GM23338 (cell line): ENCODE data around the gene THADA. TPM values are rescaled to one million over a fixed set of nuclear protein-coding genes. Genes with fewer than 3 reads are reported as not detected.

Source experiments
- ATAC-seq: fragments of 200-7000 bp; cut with Tn5 transposase; 3 replicates; pipeline ENCODE4 v1.9.1; 2020
- DNase-seq: peaks from one replicate; pipeline ENCODE4 v3.0.0-alpha.2; 2015; ENCODE audit warnings: low spot score
- H2AFZ ChIP-seq: fragments of 200-600 bp; sonication (generic); 2 replicates; pipeline ENCODE4 v1.8.0; 2016; ENCODE audit warnings: antibody characterized with exemption, mild to moderate bottlenecking, moderate library complexity
- H3F3A ChIP-seq: fragments of 200-600 bp; sonication (generic); replicated peaks from 2 replicates; pipeline ENCODE4 v1.8.0; 2017; ENCODE audit warnings: antibody characterized with exemption, mixed run types, low read depth
- H3K27ac ChIP-seq: fragments of 200-600 bp; sonication (generic); 2 replicates; pipeline ENCODE4 v1.6.1; 2016; ENCODE audit warnings: low read depth
- H3K27me3 ChIP-seq: fragments of 200-600 bp; sonication (generic); 2 replicates; pipeline ENCODE4 v1.8.0; 2016; ENCODE audit warnings: mild to moderate bottlenecking, mixed run types, moderate library complexity; ENCODE audit not compliant: insufficient read depth
- H3K36me3 ChIP-seq: fragments of 200-600 bp; sonication (generic); 2 replicates; pipeline ENCODE4 v1.8.0; 2016; ENCODE audit warnings: mild to moderate bottlenecking; ENCODE audit not compliant: insufficient read depth
- H3K4me1 ChIP-seq: fragments of 200-600 bp; sonication (generic); 2 replicates; pipeline ENCODE4 v1.8.0; 2016; ENCODE audit warnings: mild to moderate bottlenecking, moderate library complexity; ENCODE audit not compliant: insufficient read depth
- H3K4me2 ChIP-seq: fragments of 200-600 bp; sonication (generic); 2 replicates; pipeline ENCODE4 v1.7.1; 2017; ENCODE audit warnings: mixed run types
- H3K4me3 ChIP-seq: fragments of 200-600 bp; sonication (generic); 2 replicates; pipeline ENCODE4 v1.6.1; 2016; ENCODE audit warnings: mixed run types
- H3K79me2 ChIP-seq: fragments of 200-600 bp; sonication (generic); replicated peaks from 2 replicates; pipeline ENCODE4 v1.8.0; 2017; ENCODE audit warnings: mild to moderate bottlenecking; ENCODE audit not compliant: insufficient read depth
- H3K9me2 ChIP-seq: fragments of 200-600 bp; sonication (generic); 2 replicates; pipeline ENCODE4 v1.8.0; 2017; ENCODE audit not compliant: insufficient read depth
- H4K20me1 ChIP-seq: fragments of 200-600 bp; sonication (generic); replicated peaks from 2 replicates; pipeline ENCODE4 v1.8.0; 2017; ENCODE audit warnings: mild to moderate bottlenecking; ENCODE audit not compliant: insufficient read depth
- H3K27ac Mint-ChIP-seq: 2 replicates; pipeline ENCODE4 v1.8.0; 2020; ENCODE audit warnings: inconsistent platforms, mild to moderate bottlenecking, moderate library complexity, mixed read lengths
- H3K27me3 Mint-ChIP-seq: 3 replicates; pipeline ENCODE4 v1.8.0; 2022; ENCODE audit warnings: low read depth, mild to moderate bottlenecking, moderate library complexity, mixed read lengths, inconsistent platforms; ENCODE audit not compliant: insufficient read depth, poor library complexity
- H3K36me3 Mint-ChIP-seq: 3 replicates; pipeline ENCODE4 v1.8.0; 2021; ENCODE audit warnings: low read depth, mild to moderate bottlenecking, inconsistent platforms, moderate library complexity, mixed read lengths
- H3K4me1 Mint-ChIP-seq: 3 replicates; pipeline ENCODE4 v1.8.0; 2020; ENCODE audit warnings: mild to moderate bottlenecking, inconsistent platforms, mixed read lengths
- H3K4me3 Mint-ChIP-seq: 3 replicates; pipeline ENCODE4 v1.8.0; 2021; ENCODE audit warnings: moderate library complexity, mild to moderate bottlenecking, inconsistent platforms, mixed read lengths
- H3K9me3 Mint-ChIP-seq: 3 replicates; pipeline ENCODE4 v1.8.0; 2020; ENCODE audit warnings: moderate library complexity, mild to moderate bottlenecking, inconsistent platforms, mixed read lengths
- CREB1 ChIP-seq: fragments of 250-450 bp; sonication (Bioruptor Pico); IDR thresholded peaks from 2 replicates; pipeline ENCODE4 v1.5.0; 2020; ENCODE audit warnings: low read depth, mild to moderate bottlenecking, moderate library complexity
- CTCF ChIP-seq, 2 experiments: fragments of 200-600 bp in 1 of 2; sonication (generic) in 1 of 2; conservative IDR thresholded peaks; 2 replicates each; pipeline versions ENCODE4 v1.5.1 to v1.6.1; 2016 to 2017; ENCODE audit warnings: antibody characterized with exemption in 2 of 2, low read depth in 2 of 2, mild to moderate bottlenecking in 2 of 2, moderate library complexity in 1 of 2
- ETS1 ChIP-seq: IDR thresholded peaks from 2 replicates; pipeline ENCODE4 v1.6.1; 2016; ENCODE audit warnings: antibody characterized with exemption
- EZH2 ChIP-seq: fragments of 200-600 bp; sonication (generic); IDR thresholded peaks from one replicate; pipeline ENCODE4 v1.8.0; 2017; ENCODE audit warnings: antibody characterized with exemption, mild to moderate bottlenecking, low read depth; ENCODE audit not compliant: unreplicated experiment
- EZH2phosphoT487 ChIP-seq: fragments of 200-600 bp; sonication (generic); IDR thresholded peaks from one replicate; pipeline ENCODE4 v1.8.1; 2018; ENCODE audit warnings: antibody characterized with exemption; ENCODE audit not compliant: unreplicated experiment
- JUNB ChIP-seq: IDR thresholded peaks from one replicate; pipeline ENCODE4 v1.6.1; 2016; ENCODE audit warnings: antibody characterized with exemption; ENCODE audit not compliant: unreplicated experiment
- NANOG ChIP-seq: IDR thresholded peaks from 2 replicates; pipeline ENCODE4 v1.6.1; 2016; ENCODE audit warnings: antibody characterized with exemption, borderline replicate concordance
- POLR2AphosphoS5 ChIP-seq: IDR thresholded peaks from 2 replicates; pipeline ENCODE4 v1.6.1; 2016; ENCODE audit warnings: antibody characterized with exemption, low read depth
- REST ChIP-seq: IDR thresholded peaks from one replicate; pipeline ENCODE4 v1.6.1; 2018; ENCODE audit warnings: antibody characterized with exemption; ENCODE audit not compliant: unreplicated experiment
- ZNF331 ChIP-seq: fragments of 250-450 bp; sonication (Bioruptor Pico); IDR thresholded peaks from 2 replicates; pipeline ENCODE4 v1.5.0; 2020; ENCODE audit warnings: low read depth, mild to moderate bottlenecking, moderate library complexity
- ZNF462 ChIP-seq: fragments of 250-450 bp; sonication (Bioruptor Pico); IDR thresholded peaks from 2 replicates; pipeline ENCODE4 v1.5.0; 2020; ENCODE audit warnings: mild to moderate bottlenecking, moderate library complexity
- polyA plus RNA-seq: library from polyadenylated mRNA; unstranded; fragments of >200 nt; fragmentation: Nextera tagmentation; extraction: Ambion mirVana; gene quantifications from 2 replicates; pipeline ENCODE4 v1.2.1, GENCODE V29; 2016
- total RNA-seq: library from RNA; depleted of rRNA; stranded (reverse); fragments of >200 nt; shearing (Covaris generic); gene quantifications from 2 replicates; pipeline ENCODE4 v1.2.3, GENCODE V29; 2014

The THADA gene
- total and polyA plus RNA-seq, 2 experiments from 2014 or later: 17.0 to 30.7 TPM

- H3K4me3 Mint-ChIP-seq: no peak overlapping the region
- no peak for ATAC-seq
- H2AFZ ChIP-seq: no peak overlapping the region
These were observed 57.7 kb downstream of the THADA start for GRCh38 chr2:43538034-43538670.

More at GRCh38 chr2:43538034-43538670, 57.7 kb downstream of the THADA start:
- no peak overlapping the region for H3K27ac ChIP-seq
- H3K79me2 ChIP-seq: no peaks in the 10 kb centered on the region
- no peaks in the 10 kb centered on the region for H3F3A ChIP-seq
- TF ChIP-seq CREB1 (CRISPR knock-in tag) (no peak), EZH2 (no peak), ETS1 (no peak), REST (no peak), JUNB (no peak), ZNF331 (CRISPR knock-in tag) (no peak), CTCF (conservative IDR thresholded peaks at IDR 0.05; ENCODE audit: low read depth in 2 of 2) (no peak), NANOG (no peak), EZH2phosphoT487 (no peak), ZNF462 (no peak), POLR2AphosphoS5 (no peak)
- H3K4me1 ChIP-seq: no peaks in the 10 kb centered on the region
- no peaks in the 10 kb centered on the region for H3K9me2 ChIP-seq
- no peak for DNase-seq
- H3K4me3 ChIP-seq: no peak overlapping the region
- no peaks in the 10 kb centered on the region for H3K27me3 ChIP-seq
- Mint-ChIP-seq H3K9me3 (no peaks in the 10 kb centered on the region), H3K27ac (no peak overlapping the region), H3K4me1 (no peaks in the 10 kb centered on the region), H3K36me3 (peaks cover 7% of the 10 kb centered on the region; the same call in 2 of the 3 replicates), H3K27me3 (no peaks in the 10 kb centered on the region)
- no peaks in the 10 kb centered on the region; the same call in 1 of the 2 replicates for H3K36me3 ChIP-seq
- H3K4me2 ChIP-seq: no peak overlapping the region
- no peaks in the 10 kb centered on the region for H4K20me1 ChIP-seq
